Adrenal gland (tissue), 5 donors: Measurements from ENCODE around the gene FAM227B.

Experiments
- POLR2A ChIP-seq, 2 donors: fragments of 450-650 bp; IDR thresholded peaks; one replicate each; pipeline ENCODE4 v1.6.1; 2017; ENCODE audit warnings: antibody characterized with exemption in 2 of 2, mild to moderate bottlenecking in 2 of 2, moderate library complexity in 1 of 2
- TF ChIP-seq, protein P1 (sequence below), 6 experiments: fragments of 450-650 bp in 4 of 6; fragments of 200-600 bp in 2 of 6; sonication (generic) in 1 of 6; IDR thresholded peaks; 1 replicate in 5 of 6; 2 replicates in 1 of 6; pipeline versions ENCODE4 v1.5.1 to v1.8.0; 2016 to 2021; ENCODE audit warnings: antibody characterized with exemption in 6 of 6, mild to moderate bottlenecking in 2 of 6, moderate library complexity in 1 of 6
- donor health status: DM: no; HTN: no; CAD: no.

GRCh38 chr15:49297584-49297983 lies 323.0 kb downstream of the FAM227B start:
- TF ChIP-seq, protein P1, sequence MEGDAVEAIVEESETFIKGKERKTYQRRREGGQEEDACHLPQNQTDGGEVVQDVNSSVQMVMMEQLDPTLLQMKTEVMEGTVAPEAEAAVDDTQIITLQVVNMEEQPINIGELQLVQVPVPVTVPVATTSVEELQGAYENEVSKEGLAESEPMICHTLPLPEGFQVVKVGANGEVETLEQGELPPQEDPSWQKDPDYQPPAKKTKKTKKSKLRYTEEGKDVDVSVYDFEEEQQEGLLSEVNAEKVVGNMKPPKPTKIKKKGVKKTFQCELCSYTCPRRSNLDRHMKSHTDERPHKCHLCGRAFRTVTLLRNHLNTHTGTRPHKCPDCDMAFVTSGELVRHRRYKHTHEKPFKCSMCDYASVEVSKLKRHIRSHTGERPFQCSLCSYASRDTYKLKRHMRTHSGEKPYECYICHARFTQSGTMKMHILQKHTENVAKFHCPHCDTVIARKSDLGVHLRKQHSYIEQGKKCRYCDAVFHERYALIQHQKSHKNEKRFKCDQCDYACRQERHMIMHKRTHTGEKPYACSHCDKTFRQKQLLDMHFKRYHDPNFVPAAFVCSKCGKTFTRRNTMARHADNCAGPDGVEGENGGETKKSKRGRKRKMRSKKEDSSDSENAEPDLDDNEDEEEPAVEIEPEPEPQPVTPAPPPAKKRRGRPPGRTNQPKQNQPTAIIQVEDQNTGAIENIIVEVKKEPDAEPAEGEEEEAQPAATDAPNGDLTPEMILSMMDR (IDR thresholded peaks at IDR 0.05): no peak
- TF ChIP-seq POLR2A (IDR thresholded peaks at IDR 0.05): no peak
